Ureter (tissue), 1 donor: ENCODE results near the gene LRRTM1. TPM values are rescaled to one million over a fixed set of nuclear protein-coding genes. Genes with fewer than 3 reads are reported as not detected.

Experiments
- DNase-seq: peaks from one replicate; pipeline ENCODE4 v3.0.0-alpha.2; 2020; ENCODE audit warnings: low spot score
- total RNA-seq: library from RNA; stranded (reverse); gene quantifications from one replicate; pipeline ENCODE4 v1.2.4, GENCODE V29; 2023
- donor health status: DM: yes; HTN: yes; CAD: no.

The LRRTM1 gene
- total RNA-seq, 1 donor from 2014 or later = not detected

GRCh38 chr2:80302314-80303005, 2.1 kb downstream of the LRRTM1 start:
- no peak for DNase-seq

- DNase-seq = no peak
Observed at GRCh38 chr2:80302001-80302313, 2.6 kb downstream of the LRRTM1 start.

- DNase-seq = no peak
Observed at GRCh38 chr2:80300954-80301353, 3.6 kb downstream of the LRRTM1 start.

- no peak for DNase-seq
Observed at GRCh38 chr2:80300346-80300745, 4.2 kb downstream of the LRRTM1 start.

DNA sequence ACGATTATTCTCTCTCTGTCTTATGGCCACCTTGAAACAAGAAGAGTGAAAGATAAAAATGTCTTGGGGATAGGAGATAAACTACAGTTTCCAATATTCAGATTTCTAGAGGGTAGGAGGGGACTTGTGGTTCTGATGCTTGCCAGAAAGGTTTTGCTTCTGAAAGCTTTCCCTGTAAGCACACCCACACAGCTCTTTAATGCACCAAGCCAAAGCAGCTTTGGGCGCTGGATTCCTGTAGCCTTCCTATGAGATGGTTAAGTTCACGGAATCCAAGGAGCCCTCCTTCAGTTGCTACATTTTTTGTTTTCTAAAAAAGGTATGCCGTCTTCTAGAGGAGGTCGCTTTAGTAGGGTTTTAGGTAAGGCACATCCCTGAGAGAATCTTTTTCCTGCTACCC, 4.9 kb downstream of the LRRTM1 start:
- no peak for DNase-seq

DNA sequence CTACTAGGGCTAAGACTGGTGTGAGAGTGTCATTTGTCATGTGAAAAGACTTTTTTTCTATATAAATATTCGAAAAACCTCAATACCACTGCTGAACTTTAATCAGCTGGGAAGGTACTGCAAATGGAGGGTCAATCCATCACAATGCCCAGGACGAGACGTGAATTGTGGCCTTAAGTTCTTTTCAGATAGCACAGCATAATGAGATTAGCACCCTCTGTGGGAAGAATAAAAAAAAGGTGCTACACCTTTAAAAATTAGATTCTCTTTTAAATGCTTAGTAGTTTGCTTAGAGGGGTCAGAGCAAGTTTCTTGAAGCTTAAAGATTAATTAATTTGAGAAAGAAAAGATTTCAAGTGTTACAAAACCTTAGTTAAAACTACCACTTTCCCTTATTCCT, 5.6 kb downstream of the LRRTM1 start:
- DNase-seq = no peak

DNA sequence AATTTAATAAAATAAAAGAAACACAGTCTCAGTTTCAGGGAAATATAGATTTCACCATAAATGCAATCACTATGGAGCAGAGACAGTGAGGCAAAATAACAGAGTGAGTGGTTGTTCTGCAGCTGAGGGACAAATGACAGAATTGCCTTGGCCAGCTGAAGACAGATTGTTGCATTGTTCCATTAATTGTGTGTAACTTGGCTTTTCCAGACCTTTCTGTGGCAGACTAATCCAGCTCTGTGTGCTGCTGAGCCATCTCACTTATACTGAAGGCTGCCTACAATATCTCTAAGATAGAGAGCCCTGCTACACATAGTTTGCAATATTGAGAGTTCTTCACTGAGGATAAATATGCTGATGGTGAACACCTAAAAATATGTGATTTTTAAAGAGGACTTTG, 11.5 kb downstream of the LRRTM1 start:
- DNase-seq = no peak

DNA sequence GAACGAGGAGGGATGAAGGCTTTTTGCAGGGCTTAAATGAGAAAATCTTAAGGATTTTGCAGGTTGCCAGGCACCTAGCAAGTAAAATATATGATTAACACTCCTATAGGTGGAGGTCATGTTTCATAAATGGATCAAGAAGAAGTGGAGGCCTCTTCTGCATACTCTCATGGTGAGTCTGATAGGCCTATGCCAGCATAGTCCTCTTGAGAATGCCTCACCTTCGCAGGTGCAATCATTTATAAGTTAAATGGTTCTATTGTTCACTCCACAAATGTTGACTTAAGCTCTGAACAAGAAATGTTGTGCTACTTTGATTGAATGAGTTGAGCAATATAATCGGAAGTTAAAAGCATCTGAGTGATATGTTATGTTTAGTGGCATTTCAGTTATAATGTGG, 12.1 kb downstream of the LRRTM1 start:
- DNase-seq = no peak

GRCh38 chr2:80291656-80292055, 12.9 kb downstream of the LRRTM1 start:
- no peak for DNase-seq

GRCh38 chr2:80288576-80288975, 16.0 kb downstream of the LRRTM1 start:
- no peak for DNase-seq

DNA sequence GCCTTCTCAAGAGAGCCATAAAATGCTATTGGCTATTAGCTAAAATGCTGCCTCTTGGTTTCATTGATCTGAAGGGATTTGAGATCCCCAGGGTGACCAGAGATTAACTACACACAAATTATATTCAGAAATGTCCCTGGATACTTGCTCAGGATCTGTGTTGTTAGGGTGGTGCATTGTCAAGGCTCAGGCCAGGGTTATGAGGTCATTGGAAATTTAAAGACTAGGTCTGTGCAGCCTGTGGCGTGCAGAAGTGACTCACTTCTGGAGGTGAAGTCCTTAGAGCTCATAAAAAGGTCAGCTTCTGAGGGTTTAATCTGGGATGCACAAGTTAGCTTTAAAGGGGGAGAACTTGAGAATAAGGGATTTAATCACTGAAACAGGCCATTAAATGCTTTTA, 23.5 kb downstream of the LRRTM1 start:
- DNase-seq = no peak

DNA sequence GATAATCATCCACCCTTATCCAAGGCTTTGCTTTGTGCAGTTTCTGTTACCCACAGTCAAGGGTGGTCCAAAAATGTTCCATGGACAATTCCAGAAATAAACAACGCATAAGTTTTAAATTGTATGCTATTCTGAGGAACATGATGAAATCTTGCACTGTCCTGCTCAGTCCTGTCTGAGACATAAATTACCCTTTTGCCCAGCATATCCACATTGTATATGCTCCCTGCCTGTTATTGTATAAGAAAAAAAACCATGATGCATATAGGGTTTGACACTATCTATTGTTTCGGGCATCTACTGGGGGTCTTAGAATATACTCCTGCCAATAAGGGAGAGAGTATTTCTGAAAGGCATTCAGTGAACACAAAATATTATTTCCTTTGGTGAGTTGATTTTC, 24.0 kb downstream of the LRRTM1 start:
- no peak for DNase-seq

DNA sequence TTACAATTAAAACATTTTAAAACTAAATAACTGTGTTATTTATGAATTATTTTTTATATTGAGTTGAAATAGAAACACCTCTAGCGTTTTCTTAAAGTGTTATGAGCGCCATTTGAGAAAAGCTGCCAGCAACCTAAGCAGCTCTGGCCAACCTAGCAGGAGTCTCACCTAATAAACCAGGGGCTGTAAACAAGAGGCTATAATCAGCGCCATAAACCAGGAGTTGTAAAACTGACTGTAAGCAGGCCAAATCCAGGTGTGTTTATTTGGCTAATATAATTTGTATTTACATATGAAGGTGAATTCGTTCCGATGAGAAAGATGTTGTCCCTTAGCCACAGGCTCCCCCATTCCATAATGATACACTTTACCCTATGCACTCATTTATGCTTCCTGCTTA, 34.7 kb downstream of the LRRTM1 start:
- no peak for DNase-seq

- DNase-seq = no peak
Observed at GRCh38 chr2:80266231-80266630, 38.3 kb downstream of the LRRTM1 start.

DNA sequence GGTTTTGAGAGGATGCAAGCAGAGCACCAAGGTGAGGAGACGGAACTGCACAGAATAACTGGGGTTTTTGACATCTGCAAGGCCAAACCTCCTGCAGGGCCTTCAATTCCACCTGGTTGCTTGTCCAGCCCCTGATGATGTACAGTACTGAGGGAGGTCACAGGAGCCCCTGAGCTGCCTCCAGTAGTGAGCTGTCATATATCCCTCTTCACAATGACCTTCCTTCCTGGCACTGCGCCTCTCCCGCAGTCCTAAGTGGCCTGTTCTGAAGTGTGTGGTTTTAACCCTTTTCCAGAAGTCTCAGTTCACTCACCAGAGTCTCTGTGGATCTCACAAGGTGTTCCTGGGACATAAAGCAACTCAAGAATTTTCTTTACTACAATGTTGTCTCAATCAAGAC, 45.3 kb downstream of the LRRTM1 start:
- no peak for DNase-seq

- DNase-seq = no peak
Observed at GRCh38 chr2:80258793-80259192, 45.8 kb downstream of the LRRTM1 start.

GRCh38 chr2:80258341-80258740, 46.2 kb downstream of the LRRTM1 start:
- DNase-seq = no peak

DNA sequence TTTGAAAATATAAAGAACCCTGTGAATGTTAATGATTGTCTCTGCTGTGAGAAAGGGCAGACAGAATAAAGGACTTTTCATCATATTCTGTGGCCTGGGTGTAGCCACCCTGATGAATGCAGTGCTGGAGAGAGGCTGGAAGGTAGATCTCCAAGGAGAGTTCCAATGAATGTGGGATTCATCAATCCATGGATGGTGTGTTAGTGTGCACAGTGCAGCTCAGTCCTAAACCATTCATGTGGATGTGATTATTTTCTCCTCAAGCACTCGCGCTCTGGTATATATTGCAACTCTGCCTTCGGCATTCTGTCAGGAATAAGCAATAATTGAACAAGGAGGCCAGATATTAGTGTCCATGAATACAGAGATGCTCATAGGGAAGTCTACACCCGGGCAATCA, 47.1 kb downstream of the LRRTM1 start:
- no peak for DNase-seq

DNA sequence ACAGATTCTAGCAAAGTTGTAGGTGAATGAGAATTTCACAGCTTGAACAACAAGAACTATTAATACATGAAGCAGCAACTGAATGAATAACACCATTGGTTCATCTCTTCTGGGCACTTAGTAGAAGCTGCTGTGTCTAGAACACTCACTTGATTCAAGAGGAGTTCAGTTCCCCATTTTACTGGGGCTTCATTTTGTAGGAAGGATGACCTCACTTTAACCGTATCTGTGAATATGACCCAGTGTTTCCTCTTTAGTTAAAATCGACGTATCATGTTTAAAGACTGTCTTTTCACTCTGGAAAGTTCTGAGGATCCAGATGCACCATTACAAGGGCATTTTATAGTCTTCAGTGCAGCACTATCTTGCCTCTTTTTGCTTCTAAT, 47.8 kb downstream of the LRRTM1 start:
- no peak for DNase-seq

DNA sequence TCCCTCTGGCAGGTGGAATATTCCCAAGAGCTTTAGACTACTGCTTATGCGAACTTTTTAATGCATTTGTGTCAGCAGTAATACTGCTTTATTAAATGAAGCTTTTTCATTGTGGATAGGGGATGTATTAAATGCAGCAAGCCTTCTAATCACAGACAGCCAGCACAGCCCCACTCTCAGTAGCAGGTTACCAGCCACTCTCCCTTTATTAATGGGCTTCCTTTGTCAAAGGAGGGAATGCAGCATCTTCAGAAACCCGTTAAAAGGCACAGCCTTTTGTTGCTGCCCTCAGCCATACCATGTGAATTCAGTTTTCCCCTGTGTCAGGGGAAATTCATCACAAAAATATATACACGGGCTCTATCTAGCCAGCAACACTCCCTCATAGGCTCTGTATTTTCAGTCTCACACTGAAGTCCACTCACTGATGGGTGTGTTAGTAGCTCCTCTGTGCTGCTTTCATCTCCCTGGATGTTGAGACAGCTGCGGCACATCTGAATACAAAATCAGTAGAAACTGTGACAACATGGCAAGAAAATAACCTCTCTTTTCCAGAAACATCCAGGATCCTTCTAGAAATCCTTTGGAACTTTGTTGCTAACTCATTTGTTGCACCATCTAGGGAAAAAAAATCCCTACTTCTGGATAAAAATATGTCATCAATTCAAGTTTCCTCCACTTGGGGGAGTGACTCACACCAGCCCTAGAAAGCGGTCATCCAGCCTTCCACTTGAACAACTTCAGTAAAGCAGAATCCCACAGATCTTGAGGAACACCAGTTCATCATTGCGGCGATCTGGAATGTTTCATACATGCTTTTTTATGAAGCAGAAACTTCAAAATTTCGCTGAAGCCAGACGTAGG, 48.4 kb downstream of the LRRTM1 start:
- no peak for DNase-seq

DNA sequence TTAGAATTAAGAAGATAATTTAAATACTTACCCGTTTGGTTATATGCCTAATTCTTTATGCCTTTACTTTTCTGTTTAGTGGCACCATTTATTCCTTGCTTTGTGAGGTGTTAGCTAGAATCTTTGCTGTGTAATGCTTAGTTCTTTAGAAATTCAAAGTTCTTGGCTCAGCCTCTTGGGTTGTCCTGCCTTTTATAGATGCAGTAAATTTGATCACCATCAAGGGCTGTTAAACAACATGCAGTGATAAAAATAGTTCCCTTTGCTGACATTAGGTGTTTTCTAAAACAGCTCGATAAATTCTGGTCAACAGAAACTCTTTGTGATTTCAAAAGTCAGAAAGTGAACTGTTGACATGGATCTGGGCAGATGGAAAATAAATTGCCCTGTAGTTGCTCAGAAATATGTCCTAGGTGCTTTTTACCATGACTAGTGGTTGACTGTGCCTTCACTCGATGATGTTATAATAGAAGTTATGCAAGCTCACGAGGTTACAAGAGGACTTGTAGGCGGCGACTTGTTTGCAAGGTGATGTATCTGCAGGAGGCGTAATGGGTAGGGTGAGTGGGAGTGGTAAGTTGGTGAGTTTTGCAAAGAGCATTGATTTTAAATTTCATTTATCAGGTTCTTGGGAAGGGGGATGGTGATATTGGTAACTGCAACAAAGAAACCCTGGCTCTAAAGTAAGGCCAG, 52.1 kb downstream of the LRRTM1 start:
- DNase-seq = no peak
